ENCODE results near the gene SRP68.

DNA sequence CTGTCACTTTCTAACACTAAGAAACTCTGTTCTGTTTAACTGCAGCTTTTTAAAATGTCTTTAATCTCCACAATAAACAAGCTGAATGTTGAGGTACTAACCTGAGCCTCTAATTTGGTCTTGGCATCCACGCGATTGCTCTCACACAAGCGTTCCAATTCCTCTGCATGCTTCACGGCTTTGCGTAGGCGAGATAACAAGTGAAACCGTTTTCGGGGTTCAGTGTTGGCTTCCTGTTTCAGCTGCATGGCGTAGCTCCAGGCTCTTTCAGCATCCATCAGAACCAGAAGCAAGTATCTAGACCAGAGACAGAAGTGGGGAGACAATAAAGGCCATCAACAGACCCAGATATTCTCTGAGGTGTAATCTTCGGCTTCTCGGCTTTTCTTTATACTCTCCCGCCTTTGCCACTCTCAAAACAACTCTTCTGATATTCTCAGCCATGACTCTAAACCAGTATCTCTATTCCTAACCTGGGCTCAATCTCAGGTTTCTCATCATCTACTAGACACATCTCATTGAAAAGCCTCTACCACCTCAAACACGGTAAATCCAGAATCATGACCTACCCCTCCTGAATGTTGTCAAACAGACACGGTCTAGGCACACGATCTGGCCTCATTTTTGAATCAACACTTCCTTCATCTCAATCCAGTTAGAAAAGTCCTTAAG is 8.3 kb downstream of the SRP68 start:
- TF ChIP-seq SIN3A (IDR thresholded peaks at IDR 0.05; ENCODE audit: borderline replicate concordance, insufficient read depth, low read length), result no peak
- TF ChIP-seq, protein P1, sequence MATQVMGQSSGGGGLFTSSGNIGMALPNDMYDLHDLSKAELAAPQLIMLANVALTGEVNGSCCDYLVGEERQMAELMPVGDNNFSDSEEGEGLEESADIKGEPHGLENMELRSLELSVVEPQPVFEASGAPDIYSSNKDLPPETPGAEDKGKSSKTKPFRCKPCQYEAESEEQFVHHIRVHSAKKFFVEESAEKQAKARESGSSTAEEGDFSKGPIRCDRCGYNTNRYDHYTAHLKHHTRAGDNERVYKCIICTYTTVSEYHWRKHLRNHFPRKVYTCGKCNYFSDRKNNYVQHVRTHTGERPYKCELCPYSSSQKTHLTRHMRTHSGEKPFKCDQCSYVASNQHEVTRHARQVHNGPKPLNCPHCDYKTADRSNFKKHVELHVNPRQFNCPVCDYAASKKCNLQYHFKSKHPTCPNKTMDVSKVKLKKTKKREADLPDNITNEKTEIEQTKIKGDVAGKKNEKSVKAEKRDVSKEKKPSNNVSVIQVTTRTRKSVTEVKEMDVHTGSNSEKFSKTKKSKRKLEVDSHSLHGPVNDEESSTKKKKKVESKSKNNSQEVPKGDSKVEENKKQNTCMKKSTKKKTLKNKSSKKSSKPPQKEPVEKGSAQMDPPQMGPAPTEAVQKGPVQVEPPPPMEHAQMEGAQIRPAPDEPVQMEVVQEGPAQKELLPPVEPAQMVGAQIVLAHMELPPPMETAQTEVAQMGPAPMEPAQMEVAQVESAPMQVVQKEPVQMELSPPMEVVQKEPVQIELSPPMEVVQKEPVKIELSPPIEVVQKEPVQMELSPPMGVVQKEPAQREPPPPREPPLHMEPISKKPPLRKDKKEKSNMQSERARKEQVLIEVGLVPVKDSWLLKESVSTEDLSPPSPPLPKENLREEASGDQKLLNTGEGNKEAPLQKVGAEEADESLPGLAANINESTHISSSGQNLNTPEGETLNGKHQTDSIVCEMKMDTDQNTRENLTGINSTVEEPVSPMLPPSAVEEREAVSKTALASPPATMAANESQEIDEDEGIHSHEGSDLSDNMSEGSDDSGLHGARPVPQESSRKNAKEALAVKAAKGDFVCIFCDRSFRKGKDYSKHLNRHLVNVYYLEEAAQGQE (IDR thresholded peaks at IDR 0.05; ENCODE audit: insufficient read depth in 1 of 2, low read depth in 2 of 2, low read length in 2 of 2), result no peak
- no peak for TF ChIP-seq POLR2AphosphoS5 (IDR thresholded peaks at IDR 0.05; ENCODE audit: low read depth, low read length)
